Effector memory CD8-positive, alpha-beta T cell (primary cell): ENCODE results near the gene ITPR1.

Source experiments
- ATAC-seq: fragments of 150-1000 bp; cut with Tn5 transposase; replicated peaks from 2 replicates; pipeline ENCODE4 v1.10.0; 2021; ENCODE audit warnings: mild to moderate bottlenecking, moderate library complexity
- DNase-seq, 3 experiments: peaks; one replicate each; pipeline ENCODE4 v3.0.0; 2021
- H3K27ac Mint-ChIP-seq, 2 donors: one replicate each; pipeline ENCODE4 v1.8.0; 2022; ENCODE audit warnings: mild to moderate bottlenecking in 2 of 2, mixed read lengths in 2 of 2, moderate library complexity in 2 of 2
- H3K27me3 Mint-ChIP-seq, 2 donors: one replicate each; pipeline ENCODE4 v1.8.0; 2022; ENCODE audit warnings: mixed read lengths in 2 of 2
- H3K36me3 Mint-ChIP-seq: one replicate; pipeline ENCODE4 v1.8.0; 2022; ENCODE audit warnings: mild to moderate bottlenecking, moderate library complexity, mixed read lengths; ENCODE audit not compliant: insufficient read depth
- H3K4me1 Mint-ChIP-seq, 2 donors: one replicate each; pipeline ENCODE4 v1.8.0; 2022; ENCODE audit warnings: low read depth in 2 of 2, mixed read lengths in 2 of 2
- H3K4me3 Mint-ChIP-seq, 2 donors: one replicate each; pipeline ENCODE4 v1.8.0; 2022; ENCODE audit warnings: mild to moderate bottlenecking in 2 of 2, mixed read lengths in 2 of 2, moderate library complexity in 2 of 2
- H3K9me3 Mint-ChIP-seq, 2 donors: one replicate each; pipeline ENCODE4 v1.8.0; 2022; ENCODE audit warnings: mixed read lengths in 2 of 2

Gene ITPR1

GRCh38 chr3:4751029-4751501 is 257.9 kb downstream of the ITPR1 start:
- Mint-ChIP-seq H3K9me3 (no peaks in the 10 kb centered on the region), H3K27ac (peak overlapping the region; percentile 49 to 70), H3K4me1 (peaks cover 7 to 27% of the 10 kb centered on the region in 2 donors), H3K36me3 (peaks cover 12% of the 10 kb centered on the region), H3K27me3 (no peaks in the 10 kb centered on the region), H3K4me3 (no peak overlapping the region)
- DNase-seq (no peak), ATAC-seq (peak; percentile 20)

- no peak for ATAC-seq
- peak overlapping the region in 1 of 2 donors; percentile 63 for H3K27ac Mint-ChIP-seq
- H3K36me3 Mint-ChIP-seq: peaks cover 16% of the 10 kb centered on the region
- DNase-seq: no peak
- no peaks in the 10 kb centered on the region for H3K9me3 Mint-ChIP-seq
- H3K4me3 Mint-ChIP-seq: no peak overlapping the region
- H3K4me1 Mint-ChIP-seq: peaks cover 7 to 27% of the 10 kb centered on the region in 2 donors
- no peaks in the 10 kb centered on the region for H3K27me3 Mint-ChIP-seq
Measured at GRCh38 chr3:4751502-4752101, 258.5 kb downstream of the ITPR1 start.

DNA sequence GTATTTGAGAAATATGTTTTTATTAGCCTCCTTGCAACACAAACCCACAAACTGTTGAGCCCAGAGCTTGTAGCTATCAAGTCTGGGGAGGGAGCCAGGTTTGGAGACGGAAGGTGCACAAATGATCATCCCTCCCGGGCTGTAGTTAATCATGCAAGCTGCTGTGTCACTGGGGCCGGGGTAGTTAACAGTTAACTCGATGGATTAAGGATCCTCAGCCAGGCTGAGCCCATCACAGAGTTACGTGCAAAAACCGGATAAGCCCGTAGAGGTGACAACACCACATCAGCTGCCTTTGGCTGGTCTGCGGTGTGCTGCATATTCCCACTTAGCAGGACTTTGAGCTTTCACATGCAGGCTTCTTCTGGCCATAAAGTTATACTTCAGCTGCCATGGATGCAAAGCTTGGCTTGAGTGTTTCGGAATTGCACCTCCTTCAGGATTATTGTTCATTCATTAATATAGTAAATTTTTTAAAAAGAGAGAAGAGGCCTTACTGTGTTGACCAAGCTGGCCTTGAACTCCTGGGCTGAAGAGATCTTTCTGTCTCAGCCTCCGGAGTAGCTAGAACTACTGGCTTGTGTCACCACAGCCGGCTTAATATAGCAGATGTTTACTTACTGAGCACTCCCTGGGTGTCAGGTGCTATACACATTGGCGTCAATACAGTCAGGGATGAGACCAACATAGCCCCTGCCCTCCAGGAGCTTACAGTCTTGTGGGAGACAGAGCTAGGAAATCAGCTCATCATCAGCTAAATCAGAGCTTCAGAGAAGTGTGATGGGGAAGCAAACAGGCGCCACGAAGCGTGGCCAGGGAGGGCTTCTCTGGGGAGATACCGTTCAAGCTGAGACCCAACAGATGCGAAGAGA is 259.3 kb downstream of the ITPR1 start:
- no peaks in the 10 kb centered on the region for H3K27me3 Mint-ChIP-seq
- peaks cover 16% of the 10 kb centered on the region for H3K36me3 Mint-ChIP-seq
- ATAC-seq (no peak), DNase-seq (no peak)
- no peaks in the 10 kb centered on the region for H3K9me3 Mint-ChIP-seq
- H3K4me1 Mint-ChIP-seq: peaks cover 7 to 27% of the 10 kb centered on the region in 2 donors
- peak overlapping the region; percentile 50 to 63 for H3K27ac Mint-ChIP-seq
- H3K4me3 Mint-ChIP-seq: no peak overlapping the region

GRCh38 chr3:4753073-4753691 is 260.0 kb downstream of the ITPR1 start:
- no peaks in the 10 kb centered on the region for H3K9me3 Mint-ChIP-seq
- peaks cover 7 to 21% of the 10 kb centered on the region in 2 donors for H3K4me1 Mint-ChIP-seq
- H3K4me3 Mint-ChIP-seq: no peak overlapping the region
- H3K27ac Mint-ChIP-seq: peak overlapping the region in 1 of 2 donors; percentile 50
- peaks cover 16% of the 10 kb centered on the region for H3K36me3 Mint-ChIP-seq
- DNase-seq (no peak), ATAC-seq (no peak)
- H3K27me3 Mint-ChIP-seq: no peaks in the 10 kb centered on the region

DNA sequence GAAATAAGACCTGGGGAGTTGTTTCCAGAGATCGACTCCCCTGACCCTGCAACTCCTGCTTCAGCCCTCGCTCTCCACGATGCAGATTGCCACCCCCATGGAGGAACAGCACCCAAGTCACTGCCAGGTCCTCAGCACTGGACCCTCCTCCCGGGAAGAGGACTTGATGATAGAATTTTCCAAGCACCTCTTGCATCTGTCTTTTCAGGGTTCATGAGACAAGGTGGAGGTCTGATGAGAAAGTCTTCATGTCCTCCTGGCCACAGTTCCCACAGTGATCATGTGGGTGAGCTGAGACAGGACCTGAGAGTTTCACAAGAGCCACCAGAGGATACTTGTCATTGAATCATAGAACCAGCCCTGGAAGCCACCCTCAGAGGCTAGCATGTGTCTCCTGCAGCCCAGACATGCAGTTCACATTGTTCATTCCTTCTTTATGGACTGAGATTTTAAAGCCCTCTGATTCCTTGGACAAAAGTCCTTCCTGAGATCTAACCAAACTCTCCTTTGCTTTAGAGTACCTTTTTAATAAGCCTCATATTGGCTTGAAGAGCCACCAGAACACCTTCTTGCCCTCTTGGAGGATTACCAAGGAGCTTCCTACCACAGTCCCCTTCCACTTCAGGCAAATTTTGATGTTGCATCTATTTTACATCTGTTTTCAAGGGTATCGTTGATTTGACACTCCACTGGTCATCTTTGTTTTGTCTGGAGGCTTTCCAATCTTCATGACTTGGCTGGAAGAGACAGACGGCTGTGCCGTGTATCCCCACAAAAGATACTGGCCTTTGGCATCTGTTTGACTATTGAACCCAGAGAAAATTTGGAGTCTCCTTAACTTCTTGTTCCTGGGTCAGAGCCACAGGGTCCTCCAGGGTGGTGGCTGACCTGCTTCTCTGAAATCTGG is 261.3 kb downstream of the ITPR1 start:
- Mint-ChIP-seq H3K4me3 (no peak overlapping the region), H3K9me3 (no peaks in the 10 kb centered on the region), H3K36me3 (peaks cover 16% of the 10 kb centered on the region), H3K4me1 (peaks cover 2 to 8% of the 10 kb centered on the region in 2 donors), H3K27me3 (no peaks in the 10 kb centered on the region), H3K27ac (no peak overlapping the region)
- ATAC-seq: no peak
- no peak for DNase-seq

GRCh38 chr3:4755566-4755965 is 262.4 kb downstream of the ITPR1 start:
- Mint-ChIP-seq H3K4me1 (peaks cover 4% of the 10 kb centered on the region in 2 donors), H3K27me3 (no peaks in the 10 kb centered on the region), H3K27ac (no peak overlapping the region), H3K4me3 (no peak overlapping the region), H3K36me3 (peaks cover 13% of the 10 kb centered on the region), H3K9me3 (no peaks in the 10 kb centered on the region)
- DNase-seq (no peak), ATAC-seq (no peak)

DNA sequence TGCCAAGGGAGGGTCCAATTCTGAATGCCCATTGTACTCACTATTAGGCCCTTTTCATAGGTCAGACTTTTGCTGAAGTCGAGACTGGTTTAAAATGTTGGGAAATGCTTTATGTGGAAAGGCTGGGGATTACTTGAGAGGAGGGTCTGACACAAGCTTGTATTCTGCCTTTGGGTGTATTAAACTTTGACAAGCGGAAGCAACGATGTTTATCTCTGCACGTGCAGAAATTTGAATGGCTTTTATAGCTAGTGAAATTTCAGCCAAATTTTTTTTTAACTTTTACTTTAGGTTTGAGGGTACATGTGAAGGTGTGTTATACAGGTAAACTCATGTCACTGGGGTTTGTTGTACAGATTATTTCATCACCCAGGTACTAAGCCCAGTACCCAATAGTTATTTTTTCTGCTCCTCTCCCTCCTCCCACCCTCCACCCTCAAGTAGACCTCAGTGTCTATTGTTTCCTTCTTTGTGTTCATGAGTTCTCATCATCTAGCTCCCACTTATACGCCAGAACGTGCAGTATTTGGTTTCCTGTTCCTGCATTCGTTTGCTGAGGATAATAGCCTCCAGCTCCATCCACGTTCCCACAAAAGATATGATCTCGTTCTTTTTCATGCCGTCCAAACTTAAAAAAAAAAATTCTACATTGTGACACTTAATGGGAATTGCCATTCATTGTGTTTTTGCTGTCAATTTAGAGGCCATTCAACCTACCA is 263.1 kb downstream of the ITPR1 start:
- Mint-ChIP-seq H3K27me3 (no peaks in the 10 kb centered on the region), H3K36me3 (peaks cover 18% of the 10 kb centered on the region), H3K4me1 (peaks cover 4% of the 10 kb centered on the region in 2 donors), H3K4me3 (no peak overlapping the region), H3K9me3 (no peaks in the 10 kb centered on the region), H3K27ac (no peak overlapping the region)
- ATAC-seq (no peak), DNase-seq (no peak)

- Mint-ChIP-seq H3K27ac (no peak overlapping the region), H3K4me1 (peaks cover 4% of the 10 kb centered on the region in 2 donors), H3K36me3 (peaks cover 17% of the 10 kb centered on the region), H3K9me3 (no peaks in the 10 kb centered on the region), H3K4me3 (no peak overlapping the region), H3K27me3 (no peaks in the 10 kb centered on the region)
- ATAC-seq: no peak
- no peak for DNase-seq
Measured at GRCh38 chr3:4756855-4757574, 263.9 kb downstream of the ITPR1 start.

- DNase-seq (no peak), ATAC-seq (no peak)
- Mint-ChIP-seq H3K4me3 (no peak overlapping the region), H3K4me1 (peaks cover 2 to 4% of the 10 kb centered on the region in 2 donors), H3K27ac (no peak overlapping the region), H3K27me3 (no peaks in the 10 kb centered on the region), H3K9me3 (no peaks in the 10 kb centered on the region), H3K36me3 (peaks cover 12% of the 10 kb centered on the region)
Measured at GRCh38 chr3:4757575-4758248, 264.6 kb downstream of the ITPR1 start.

DNA sequence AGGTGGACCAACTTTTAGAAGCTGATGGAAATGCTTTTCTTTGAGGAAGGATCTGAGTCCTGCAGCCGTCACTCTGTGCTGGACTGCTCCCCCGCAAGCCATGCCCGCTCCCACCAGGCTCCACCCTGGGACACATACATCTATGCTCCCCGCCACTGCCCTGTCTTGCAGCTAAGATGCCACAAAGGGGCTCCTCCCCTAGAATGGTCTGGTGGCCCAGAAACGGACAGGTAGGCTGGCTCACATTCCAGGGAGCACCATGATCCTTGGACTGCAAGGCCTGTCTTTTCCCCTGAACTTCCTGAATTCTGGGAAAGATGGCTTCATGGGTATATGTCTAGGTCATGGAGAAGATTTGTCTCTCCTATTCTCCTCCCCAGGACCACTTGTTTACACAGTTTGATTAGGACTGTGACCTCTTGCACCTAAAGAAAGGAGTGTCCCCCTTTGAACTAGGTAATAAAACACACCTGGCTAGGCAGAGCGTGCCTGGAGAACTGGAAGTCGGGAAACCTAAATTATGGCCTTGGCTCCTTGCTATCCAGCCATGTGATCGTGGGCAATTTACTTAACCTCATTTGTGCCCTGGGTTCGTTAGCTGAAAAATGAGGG is 265.2 kb downstream of the ITPR1 start:
- no peaks in the 10 kb centered on the region for H3K27me3 Mint-ChIP-seq
- no peaks in the 10 kb centered on the region for H3K9me3 Mint-ChIP-seq
- H3K27ac Mint-ChIP-seq: peak overlapping the region in 1 of 2 donors; percentile 76
- ATAC-seq: no peak
- H3K4me3 Mint-ChIP-seq: no peak overlapping the region
- H3K36me3 Mint-ChIP-seq: peaks cover 12% of the 10 kb centered on the region
- H3K4me1 Mint-ChIP-seq: peaks cover 0 to 2% of the 10 kb centered on the region in 2 donors
- no peak for DNase-seq

- no peaks in the 10 kb centered on the region for H3K27me3 Mint-ChIP-seq
- no peak for DNase-seq
- H3K27ac Mint-ChIP-seq: no peak overlapping the region
- no peak for ATAC-seq
- H3K4me3 Mint-ChIP-seq: no peak overlapping the region
- no peaks in the 10 kb centered on the region for H3K9me3 Mint-ChIP-seq
- peaks cover 0 to 2% of the 10 kb centered on the region in 2 donors for H3K4me1 Mint-ChIP-seq
- peaks cover 12% of the 10 kb centered on the region for H3K36me3 Mint-ChIP-seq
Measured at GRCh38 chr3:4758957-4759656, 266.0 kb downstream of the ITPR1 start.
